ENCODE measurements around the gene ATAD2B.

GRCh38 chr2:23934259-23934658 is 7.3 kb upstream of the ATAD2B start:
- TF ChIP-seq POLR2A (IDR thresholded peaks at IDR 0.05): no peak
- no peak for TF ChIP-seq CTCF (IDR thresholded peaks at IDR 0.05)
